Bronchial epithelial cell (primary cell): Measurements from ENCODE around the gene RFX8. TPM values are rescaled to one million over a fixed set of nuclear protein-coding genes. Genes with fewer than 3 reads are reported as not detected.
A peak's percentile ranks its signal among the peaks of the same experiment; 100 is the strongest.

Experiments used
- DNase-seq: peaks from one replicate; pipeline ENCODE4 v3.0.0-alpha.2; 2010; ENCODE audit warnings: low read depth
- FAIRE-seq: peaks from 2 replicates; lab custom pipeline; 2011; peaks lifted over from hg19 to GRCh38; lab: Jason Lieb, UNC
- H3K27me3 ChIP-seq: 2 replicates; pipeline ENCODE4 v1.5.1; 2011; ENCODE audit warnings: low read length; ENCODE audit not compliant: control insufficient read depth, insufficient read depth
- H3K36me3 ChIP-seq: 2 replicates; pipeline ENCODE4 v1.5.1; 2011; ENCODE audit warnings: low read length; ENCODE audit not compliant: control insufficient read depth, insufficient read depth
- H3K4me3 ChIP-seq: 2 replicates; pipeline ENCODE4 v1.5.1; 2011; ENCODE audit warnings: mild to moderate bottlenecking, low read depth, low read length, control low read depth
- total RNA-seq: library from RNA; depleted of rRNA; stranded (reverse); fragments of >200 nt; gene quantifications from 2 replicates; pipeline ENCODE4 v1.2.1, GENCODE V29; 2014
- TF ChIP-seq, protein P1 (sequence below): IDR thresholded peaks from 2 replicates; pipeline ENCODE4 v1.5.1; 2011; ENCODE audit warnings: mild to moderate bottlenecking, moderate library complexity, low read length, control low read depth, inconsistent platforms; ENCODE audit not compliant: insufficient read depth, severe bottlenecking

The RFX8 gene
- total RNA-seq, 1 donor from 2014 or later = not detected

DNA sequence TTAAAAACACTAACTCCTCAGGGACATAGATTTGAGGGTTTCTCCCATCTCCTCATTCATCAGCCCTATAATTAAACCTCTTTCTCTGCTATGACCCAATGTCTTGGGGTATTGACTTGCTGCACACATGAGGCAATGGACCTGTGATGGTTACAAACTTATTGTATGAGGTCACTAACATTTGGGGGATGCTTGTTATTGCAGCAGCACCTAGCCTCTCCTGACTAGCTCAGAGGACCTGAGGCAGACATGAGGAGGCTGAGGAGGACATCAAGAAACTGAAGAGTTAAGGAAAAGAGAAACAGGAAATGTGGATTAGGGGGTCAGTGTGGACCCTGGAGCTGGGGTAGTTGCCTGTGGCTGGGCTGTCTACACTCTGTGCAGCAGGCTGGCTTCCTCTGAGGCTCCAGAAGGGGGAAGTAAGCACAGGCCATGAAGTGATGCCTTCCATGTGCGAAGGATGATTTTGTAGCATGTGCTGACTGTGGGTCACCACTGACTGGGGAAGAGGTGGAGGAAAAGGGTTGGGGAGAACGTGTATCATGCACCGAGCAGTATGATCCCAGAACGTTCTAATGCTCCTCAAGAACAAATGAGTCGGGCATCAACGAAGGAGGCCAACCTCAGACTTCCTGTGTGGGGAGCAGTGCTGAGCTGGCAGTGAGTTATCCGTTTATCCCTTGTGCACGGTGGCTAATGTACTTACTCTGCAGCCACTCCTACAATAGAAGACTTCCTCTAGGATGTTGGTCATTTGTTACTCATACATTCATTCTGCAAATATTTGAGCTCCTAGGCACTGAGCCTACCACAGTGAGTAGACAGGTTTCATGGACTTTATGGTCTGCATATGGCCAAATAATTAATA is 42.1 kb upstream of the RFX8 start:
- FAIRE-seq = peak; percentile 36

DNA sequence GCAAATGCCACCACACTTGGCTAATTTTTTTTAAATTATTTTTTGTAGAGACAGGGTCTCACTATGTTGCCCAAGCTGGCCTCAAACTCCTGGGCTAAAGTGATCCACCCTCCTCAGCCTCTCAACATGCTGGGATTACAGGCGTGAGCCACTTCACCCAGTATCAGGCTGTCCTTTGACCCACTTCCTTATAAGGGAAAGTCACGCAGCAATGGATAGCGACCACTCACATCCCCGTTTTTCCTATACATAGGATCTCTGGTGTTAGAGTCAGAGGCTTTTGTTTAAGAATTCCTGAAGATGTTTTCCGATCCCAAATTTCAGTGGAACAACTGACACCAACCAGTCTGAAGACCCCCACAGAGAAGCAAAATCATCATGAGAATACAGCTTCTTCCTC is 41.4 kb upstream of the RFX8 start:
- H3K4me3 ChIP-seq = no peak overlapping the region
- DNase-seq (no peak), FAIRE-seq (no peak)
- H3K27me3 ChIP-seq = no peaks in the 10 kb centered on the region
- TF ChIP-seq, protein P1, sequence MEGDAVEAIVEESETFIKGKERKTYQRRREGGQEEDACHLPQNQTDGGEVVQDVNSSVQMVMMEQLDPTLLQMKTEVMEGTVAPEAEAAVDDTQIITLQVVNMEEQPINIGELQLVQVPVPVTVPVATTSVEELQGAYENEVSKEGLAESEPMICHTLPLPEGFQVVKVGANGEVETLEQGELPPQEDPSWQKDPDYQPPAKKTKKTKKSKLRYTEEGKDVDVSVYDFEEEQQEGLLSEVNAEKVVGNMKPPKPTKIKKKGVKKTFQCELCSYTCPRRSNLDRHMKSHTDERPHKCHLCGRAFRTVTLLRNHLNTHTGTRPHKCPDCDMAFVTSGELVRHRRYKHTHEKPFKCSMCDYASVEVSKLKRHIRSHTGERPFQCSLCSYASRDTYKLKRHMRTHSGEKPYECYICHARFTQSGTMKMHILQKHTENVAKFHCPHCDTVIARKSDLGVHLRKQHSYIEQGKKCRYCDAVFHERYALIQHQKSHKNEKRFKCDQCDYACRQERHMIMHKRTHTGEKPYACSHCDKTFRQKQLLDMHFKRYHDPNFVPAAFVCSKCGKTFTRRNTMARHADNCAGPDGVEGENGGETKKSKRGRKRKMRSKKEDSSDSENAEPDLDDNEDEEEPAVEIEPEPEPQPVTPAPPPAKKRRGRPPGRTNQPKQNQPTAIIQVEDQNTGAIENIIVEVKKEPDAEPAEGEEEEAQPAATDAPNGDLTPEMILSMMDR = no peak
- no peaks in the 10 kb centered on the region for H3K36me3 ChIP-seq

More for the DNA sequence above, 42.1 kb upstream of the RFX8 start:
- H3K27me3 ChIP-seq = no peaks in the 10 kb centered on the region
- no peaks in the 10 kb centered on the region for H3K36me3 ChIP-seq
- TF ChIP-seq, protein P1 = no peak
- no peak overlapping the region for H3K4me3 ChIP-seq
- DNase-seq = peak; percentile 98

DNA sequence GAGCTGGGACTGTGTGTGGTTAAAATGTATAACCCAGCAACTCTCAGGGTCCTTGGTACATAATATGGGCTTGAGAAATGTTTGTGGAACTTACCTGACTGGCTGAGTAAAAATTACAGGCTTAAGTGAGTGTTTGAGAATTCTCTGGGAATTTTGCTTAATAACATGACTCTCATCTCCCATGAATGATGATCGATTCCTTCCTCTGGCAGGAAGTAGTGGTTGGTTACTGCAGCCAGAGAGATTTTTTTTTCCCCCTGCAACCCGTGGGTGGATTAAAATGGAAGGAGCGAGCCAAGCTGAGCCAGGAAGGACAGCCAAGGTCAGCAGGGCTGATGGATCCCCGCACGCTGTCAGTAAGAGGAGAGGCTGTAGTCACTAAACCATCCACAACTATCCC is 40.6 kb upstream of the RFX8 start:
- TF ChIP-seq, protein P1 = no peak
- no peak for FAIRE-seq
- Histone ChIP-seq H3K4me3 (no peak overlapping the region), H3K27me3 (no peaks in the 10 kb centered on the region), H3K36me3 (no peaks in the 10 kb centered on the region)
- peak; percentile 22 for DNase-seq

DNA sequence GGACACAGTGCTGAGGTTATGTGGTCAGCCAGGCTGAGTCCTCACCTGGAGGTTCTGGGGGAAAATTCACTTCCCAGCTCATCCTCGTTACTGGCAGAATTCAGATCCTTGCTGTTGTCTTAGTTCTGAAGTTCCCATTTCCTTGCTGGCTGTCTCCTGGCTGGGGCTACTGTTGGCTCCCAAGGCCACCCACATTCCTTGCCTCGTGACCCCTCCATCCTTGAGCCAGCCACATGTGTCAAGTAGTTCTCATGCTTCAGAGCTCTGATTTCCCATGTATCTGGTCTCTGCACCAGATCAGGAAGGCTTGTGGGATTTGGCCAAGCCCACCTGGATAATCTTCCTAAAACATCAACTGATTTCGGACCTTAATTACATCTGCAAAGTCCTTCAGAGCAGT is 38.1 kb upstream of the RFX8 start:
- no peak for DNase-seq
- H3K27me3 ChIP-seq = no peaks in the 10 kb centered on the region
- TF ChIP-seq, protein P1 = no peak
- no peaks in the 10 kb centered on the region for H3K36me3 ChIP-seq
- no peak for FAIRE-seq
- no peak overlapping the region for H3K4me3 ChIP-seq

DNA sequence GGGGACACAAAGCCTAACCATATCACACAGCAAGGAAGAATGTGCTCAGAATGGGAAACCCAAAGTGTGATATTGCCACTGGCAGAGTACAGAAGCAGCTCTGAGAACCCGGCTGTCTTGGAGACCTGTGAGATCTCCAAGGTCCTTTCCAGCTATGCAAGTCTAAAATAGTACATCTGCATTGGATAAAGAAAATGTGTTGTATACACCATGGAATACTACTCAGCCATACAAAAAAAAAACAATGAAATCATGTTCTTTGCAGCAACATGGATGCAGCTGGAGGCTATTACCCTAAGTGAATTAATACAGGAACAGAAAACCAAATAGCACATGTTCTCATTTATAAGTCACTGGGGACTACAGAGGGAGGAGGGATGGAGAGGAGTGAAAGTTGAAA is 36.5 kb upstream of the RFX8 start:
- Histone ChIP-seq H3K36me3 (no peaks in the 10 kb centered on the region), H3K27me3 (no peaks in the 10 kb centered on the region), H3K4me3 (no peak overlapping the region)
- TF ChIP-seq, protein P1 = no peak
- DNase-seq (no peak), FAIRE-seq (no peak)
